Esophagus (tissue), 2 donors: ENCODE data around the gene TNFAIP8. TPM values are rescaled to one million over a fixed set of nuclear protein-coding genes. Genes with fewer than 3 reads are reported as not detected.

Experiments
- H3K27ac ChIP-seq, 2 donors: one replicate each; pipeline ENCODE4 v1.5.1; 2013; ENCODE audit warnings: low read depth in 2 of 2, mild to moderate bottlenecking in 2 of 2, inconsistent platforms in 1 of 2, low read length in 1 of 2, moderate library complexity in 1 of 2
- H3K27me3 ChIP-seq, 2 donors: one replicate each; pipeline ENCODE4 v1.6.1; 2013; ENCODE audit warnings: low read length in 2 of 2, control low read depth in 1 of 2, mild to moderate bottlenecking in 1 of 2; ENCODE audit not compliant: insufficient read depth in 2 of 2, control insufficient read depth in 1 of 2
- H3K36me3 ChIP-seq, 2 donors: one replicate each; pipeline ENCODE4 v1.6.1; 2013; ENCODE audit warnings: low read length in 1 of 2; ENCODE audit not compliant: control insufficient read depth in 2 of 2, insufficient read depth in 2 of 2
- H3K4me1 ChIP-seq, 2 donors: one replicate each; pipeline ENCODE4 v1.6.1; 2013; ENCODE audit warnings: low read length in 1 of 2; ENCODE audit not compliant: control insufficient read depth in 2 of 2, insufficient read depth in 2 of 2
- H3K4me3 ChIP-seq, 2 donors: one replicate each; pipeline ENCODE4 v1.5.1; 2013; ENCODE audit warnings: low read length in 2 of 2, mild to moderate bottlenecking in 2 of 2, low read depth in 1 of 2, moderate library complexity in 1 of 2
- H3K9me3 ChIP-seq, 2 donors: one replicate each; pipeline ENCODE4 v1.6.1; 2013; ENCODE audit warnings: mild to moderate bottlenecking in 2 of 2, low read depth in 1 of 2, low read length in 1 of 2, moderate library complexity in 1 of 2; ENCODE audit not compliant: control insufficient read depth in 2 of 2, insufficient read depth in 1 of 2
- WGBS, 2 donors: extraction: QIAGEN DNeasy Blood & Tissue Kit; methylation state at CpG; one replicate each; pipeline ENCODE4 v1.1.7; 2013; 5-methylcytosine and 5-hydroxymethylcytosine counted together
- polyA plus RNA-seq, 2 donors: library from polyadenylated mRNA; stranded (reverse); fragments of 200-250 nt; gene quantifications; one replicate each; pipeline ENCODE4 v1.2.3, GENCODE V29; 2013
- donor health status: healthy with polysubstance abuse.
- donor health status: Bipolar disorder and iron deficiency.

TNFAIP8 gene
- polyA plus RNA-seq, 2 donors, result 11.0 to 16.1 TPM

DNA sequence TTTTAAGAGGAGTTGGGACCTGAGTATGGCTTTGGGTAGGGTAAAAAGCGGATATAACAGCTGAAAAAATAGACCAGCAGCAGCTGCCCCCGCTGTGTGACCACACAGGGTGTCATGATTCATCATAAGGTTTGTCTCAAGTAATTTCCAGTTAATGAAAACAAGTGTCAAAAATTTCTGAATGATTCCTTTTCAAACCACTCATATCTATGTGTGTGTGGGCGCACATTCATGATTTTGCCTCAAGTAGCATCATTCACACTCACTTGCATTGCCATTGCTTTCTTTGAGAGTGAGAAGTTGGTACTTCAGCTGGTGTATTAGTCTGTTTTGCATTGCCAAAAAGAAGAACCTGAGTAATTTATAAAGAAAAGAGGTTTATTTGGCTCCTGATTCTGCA lies 12.1 kb upstream of the TNFAIP8 start:
- no peaks in the 10 kb centered on the region for H3K27me3 ChIP-seq
- H3K9me3 ChIP-seq, result no peaks in the 10 kb centered on the region
- no peaks in the 10 kb centered on the region for H3K36me3 ChIP-seq
- no peak overlapping the region for H3K27ac ChIP-seq
- 73 to 75% methylated on average over 3 of the region's 3 CpGs for WGBS, 2 donors
- no peak overlapping the region for H3K4me3 ChIP-seq
- no peaks in the 10 kb centered on the region for H3K4me1 ChIP-seq

DNA sequence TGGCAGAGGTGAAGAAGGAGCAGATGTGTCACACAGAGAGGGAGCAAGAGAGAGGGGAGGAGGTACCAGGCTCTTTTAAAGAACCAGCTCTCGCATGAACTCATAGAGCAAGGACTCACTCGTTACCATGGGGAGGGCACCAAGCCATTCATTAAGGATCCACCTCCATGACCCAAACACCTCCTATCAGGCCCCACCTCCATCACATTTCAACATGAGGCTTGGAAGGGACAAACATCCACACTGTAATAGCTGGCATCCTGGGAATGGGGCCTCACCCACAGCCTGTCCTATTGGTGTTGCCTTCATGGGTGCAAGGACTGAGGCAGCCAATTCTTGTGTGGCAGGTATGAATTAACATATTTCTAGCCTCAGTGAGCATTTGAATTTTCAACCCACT lies 11.6 kb upstream of the TNFAIP8 start:
- no peak overlapping the region for H3K4me3 ChIP-seq
- no peaks in the 10 kb centered on the region for H3K36me3 ChIP-seq
- H3K4me1 ChIP-seq, result no peaks in the 10 kb centered on the region
- H3K27ac ChIP-seq, result no peak overlapping the region
- WGBS, 2 donors, result 45 to 47% methylated on average over 2 of the region's 2 CpGs
- no peaks in the 10 kb centered on the region for H3K27me3 ChIP-seq
- no peaks in the 10 kb centered on the region for H3K9me3 ChIP-seq

DNA sequence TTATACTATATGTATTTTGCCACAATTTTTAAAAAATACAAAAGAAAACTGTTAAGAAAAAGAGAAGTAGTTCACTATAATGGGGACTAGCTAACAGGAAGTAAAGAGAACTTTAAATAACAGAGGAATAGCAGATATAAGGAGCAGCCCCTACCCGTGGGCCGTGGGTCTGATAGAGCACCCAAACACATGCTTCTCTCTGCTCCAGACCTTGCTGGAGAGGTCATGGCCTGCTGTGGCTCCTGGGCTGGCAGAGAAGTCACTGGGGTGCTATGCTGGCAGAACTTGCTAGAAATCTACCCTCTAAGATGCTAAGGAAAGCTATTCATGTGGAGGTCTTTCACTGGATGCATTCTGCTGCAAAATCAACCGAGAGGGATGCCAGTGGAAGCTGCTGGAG lies 10.0 kb upstream of the TNFAIP8 start:
- no peaks in the 10 kb centered on the region for H3K36me3 ChIP-seq
- 81 to 82% methylated on average over 3 of the region's 3 CpGs for WGBS, 2 donors
- H3K4me3 ChIP-seq, result no peak overlapping the region
- no peak overlapping the region for H3K27ac ChIP-seq
- H3K9me3 ChIP-seq, result no peaks in the 10 kb centered on the region
- H3K4me1 ChIP-seq, result no peaks in the 10 kb centered on the region
- no peaks in the 10 kb centered on the region for H3K27me3 ChIP-seq

- 86 to 87% methylated on average over 2 of the region's 2 CpGs for whole genome bisulfite sequencing, 2 donors
- H3K4me3 ChIP-seq, result no peak overlapping the region
Observed at GRCh38 chr5:119346394-119346793, 9.4 kb upstream of the TNFAIP8 start.

GRCh38 chr5:119347574-119347973 lies 8.2 kb upstream of the TNFAIP8 start:
- Histone ChIP-seq H3K4me1 (no peaks in the 10 kb centered on the region), H3K27ac (no peak overlapping the region), H3K27me3 (no peaks in the 10 kb centered on the region), H3K4me3 (no peak overlapping the region), H3K9me3 (no peaks in the 10 kb centered on the region), H3K36me3 (no peaks in the 10 kb centered on the region)
- 0 to 16% methylated on average over 1 of the region's 1 CpG for WGBS, 2 donors

More at GRCh38 chr5:119346394-119346793, 9.4 kb upstream of the TNFAIP8 start:
- Histone ChIP-seq H3K36me3 (no peaks in the 10 kb centered on the region), H3K9me3 (no peaks in the 10 kb centered on the region), H3K4me1 (no peaks in the 10 kb centered on the region), H3K27ac (no peak overlapping the region), H3K27me3 (no peaks in the 10 kb centered on the region)

DNA sequence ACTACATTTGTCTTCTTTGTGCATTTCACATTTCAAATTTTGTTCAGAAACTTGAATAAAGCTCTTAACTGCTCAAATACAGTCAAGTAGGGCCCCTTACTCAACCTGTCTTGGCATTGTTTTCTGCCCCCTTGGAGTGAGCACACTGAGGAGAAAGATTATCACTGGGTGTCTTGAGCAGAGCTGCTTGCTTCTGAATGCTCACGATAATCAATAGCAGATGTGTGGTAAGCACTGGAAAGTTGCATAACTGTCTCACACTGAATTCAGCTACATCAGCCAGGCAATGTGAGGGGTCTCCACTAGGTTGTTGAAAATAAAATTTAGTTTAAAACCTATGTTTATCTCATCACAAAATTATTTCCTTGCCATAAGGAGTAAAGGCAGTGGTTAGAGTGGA lies 7.8 kb upstream of the TNFAIP8 start:
- Histone ChIP-seq H3K27ac (no peak overlapping the region), H3K4me3 (no peak overlapping the region), H3K4me1 (no peaks in the 10 kb centered on the region), H3K9me3 (no peaks in the 10 kb centered on the region), H3K36me3 (no peaks in the 10 kb centered on the region), H3K27me3 (no peaks in the 10 kb centered on the region)
- 81 to 86% methylated on average over 1 of the region's 1 CpG for WGBS, 2 donors

DNA sequence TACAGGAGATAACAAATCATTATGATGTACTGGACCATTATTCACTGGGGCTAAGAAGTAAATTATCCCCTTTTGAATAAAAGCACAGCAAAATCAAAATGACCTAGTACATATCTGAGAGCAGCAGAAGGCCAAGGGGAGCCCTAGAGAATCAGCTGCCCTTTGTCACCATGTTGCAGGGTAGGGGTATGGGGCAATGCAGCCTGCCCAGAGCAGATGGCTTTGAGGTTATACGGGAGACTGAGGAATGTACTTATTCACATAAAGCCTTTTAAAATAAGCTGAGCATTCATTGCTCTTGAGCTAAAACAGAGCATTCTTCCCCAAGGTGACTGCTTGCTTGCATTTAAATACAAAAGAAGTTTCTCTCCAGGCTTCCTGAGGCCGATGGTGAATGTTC lies 2.6 kb upstream of the TNFAIP8 start:
- H3K27ac ChIP-seq, result no peak overlapping the region
- no peaks in the 10 kb centered on the region for H3K36me3 ChIP-seq
- no peaks in the 10 kb centered on the region for H3K9me3 ChIP-seq
- 63 to 66% methylated on average over 2 of the region's 2 CpGs for WGBS, 2 donors
- H3K27me3 ChIP-seq, result no peaks in the 10 kb centered on the region
- peaks cover 0 to 3% of the 10 kb centered on the region in 2 donors for H3K4me1 ChIP-seq
- no peak overlapping the region for H3K4me3 ChIP-seq

- 70 to 72% methylated on average over 5 of the region's 5 CpGs for WGBS, 2 donors
- H3K27me3 ChIP-seq, result no peaks in the 10 kb centered on the region
- no peaks in the 10 kb centered on the region for H3K9me3 ChIP-seq
- H3K36me3 ChIP-seq, result no peaks in the 10 kb centered on the region
- H3K4me3 ChIP-seq, result no peak overlapping the region
- peaks cover 2 to 5% of the 10 kb centered on the region in 2 donors for H3K4me1 ChIP-seq
- H3K27ac ChIP-seq, result no peak overlapping the region
Observed at GRCh38 chr5:119353686-119354366, 2.0 kb upstream of the TNFAIP8 start.

DNA sequence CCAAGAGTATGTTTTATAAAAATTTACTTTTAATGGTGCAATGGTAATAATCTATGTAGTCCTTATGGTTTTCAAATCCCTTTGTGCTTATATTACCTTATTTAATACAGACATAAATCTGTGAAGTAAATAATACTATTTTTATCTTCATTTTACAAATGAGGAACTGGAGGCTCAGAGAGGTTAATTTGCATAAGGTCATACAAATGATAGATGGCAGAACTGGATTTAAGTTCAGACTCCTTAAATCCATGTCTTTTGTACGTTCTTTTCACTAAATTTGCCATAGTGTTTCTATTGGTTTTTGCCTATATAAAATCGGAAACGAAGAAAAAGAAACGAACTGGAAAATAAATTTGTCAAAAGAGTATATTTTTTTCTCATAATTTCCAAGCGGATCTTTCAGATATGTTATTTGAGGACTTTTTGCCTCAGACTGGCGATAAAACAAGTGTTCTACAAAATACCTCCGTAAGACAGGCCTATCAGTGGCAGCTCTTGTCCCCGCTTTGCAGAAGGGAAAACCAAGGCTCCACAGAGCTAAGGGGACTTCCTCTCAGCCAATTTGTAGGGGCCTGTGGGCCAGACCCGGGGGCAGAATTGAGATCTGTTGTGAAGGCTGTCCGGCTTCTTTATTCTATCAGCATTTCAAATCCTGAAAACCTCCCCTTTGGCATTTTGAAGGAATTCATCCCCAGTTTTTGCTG lies 1.1 kb upstream of the TNFAIP8 start:
- WGBS, 2 donors, result 76 to 78% methylated on average over 10 of the region's 10 CpGs
- Histone ChIP-seq H3K27me3 (no peaks in the 10 kb centered on the region), H3K4me1 (peaks cover 6 to 9% of the 10 kb centered on the region in 2 donors), H3K36me3 (no peaks in the 10 kb centered on the region), H3K4me3 (peak overlapping the region in 1 of 2 donors; percentile 93), H3K27ac (peak overlapping the region; percentile 11 to 78), H3K9me3 (no peaks in the 10 kb centered on the region)

GRCh38 chr5:119355244-119355638 lies 578 bp upstream of the TNFAIP8 start:
- Histone ChIP-seq H3K27me3 (no peaks in the 10 kb centered on the region), H3K9me3 (no peaks in the 10 kb centered on the region), H3K36me3 (no peaks in the 10 kb centered on the region), H3K4me1 (peaks cover 6 to 9% of the 10 kb centered on the region in 2 donors), H3K4me3 (peak overlapping the region in 1 of 2 donors; percentile 93), H3K27ac (peak overlapping the region; percentile 74 to 78)
- WGBS, 2 donors, result 30 to 44% methylated on average over 12 of the region's 12 CpGs
